Loucy (cell line): ENCODE results near the gene RDH8.

ENCODE experiments used
- CTCF ChIP-seq: fragments of 200-600 bp; sonication (generic); conservative IDR thresholded peaks from 2 replicates; pipeline ENCODE4 v1.5.1; 2014; ENCODE audit warnings: mild to moderate bottlenecking, antibody characterized with exemption, low read length
- EZH2phosphoT487 ChIP-seq: fragments of 200-600 bp; IDR thresholded peaks from 2 replicates; pipeline ENCODE4 v1.6.1; 2018; ENCODE audit warnings: antibody characterized with exemption, mild to moderate bottlenecking, moderate library complexity, borderline replicate concordance

- no peak for TF ChIP-seq EZH2phosphoT487
- no peak for TF ChIP-seq CTCF
Observed at GRCh38 chr19:10033614-10034013, 20.3 kb downstream of the RDH8 start.
